ENCODE measurements around the gene FTSJ1. TPM values are rescaled to one million over a fixed set of nuclear protein-coding genes. Genes with fewer than 3 reads are reported as not detected.

The FTSJ1 gene
- polyA plus RNA-seq, 1 donor from 2014 or later, result 83.5 TPM

GRCh38 chrX:48480142-48480541 is 4.1 kb downstream of the FTSJ1 start:
- no peak overlapping the region for H3K27ac ChIP-seq (ENCODE audit: low read length)
- H3K9me2 ChIP-seq (ENCODE audit: insufficient read depth, low read length), result no peaks in the 10 kb centered on the region
- TF ChIP-seq TAF1 (IDR thresholded peaks at IDR 0.05; ENCODE audit: low read depth) (no peak), CTCF (IDR thresholded peaks at IDR 0.05; ENCODE audit: poor library complexity, severe bottlenecking) (no peak), EP300 (conservative IDR thresholded peaks at IDR 0.05; ENCODE audit: poor library complexity, severe bottlenecking) (no peak), REST (IDR thresholded peaks at IDR 0.05; ENCODE audit: borderline replicate concordance) (no peak), POLR2AphosphoS5 (IDR thresholded peaks at IDR 0.05) (no peak), SMC3 (conservative IDR thresholded peaks at IDR 0.05; ENCODE audit: poor library complexity) (no peak), RAD21 (conservative IDR thresholded peaks at IDR 0.05) (no peak), MXI1 (conservative IDR thresholded peaks at IDR 0.05; ENCODE audit: poor library complexity, severe bottlenecking) (no peak), EZH2 (IDR thresholded peaks at IDR 0.05; ENCODE audit: borderline replicate concordance, insufficient read depth, low read length, poor library complexity, severe bottlenecking) (no peak)
- no peak overlapping the region for H3K9ac ChIP-seq (ENCODE audit: low read length)
- H3K4me3 ChIP-seq (ENCODE audit: low read length), result no peak overlapping the region
- no peaks in the 10 kb centered on the region for H3K27me3 ChIP-seq (ENCODE audit: insufficient read depth, low read depth, low read length)
- no peaks in the 10 kb centered on the region for H3F3A ChIP-seq (ENCODE audit: insufficient read depth, low read length, poor library complexity, severe bottlenecking)
- H3K36me3 ChIP-seq (ENCODE audit: insufficient read depth, low read length), result no peaks in the 10 kb centered on the region
- no peaks in the 10 kb centered on the region for H4K20me1 ChIP-seq (ENCODE audit: insufficient read depth)
- H3K79me2 ChIP-seq (replicated peaks; ENCODE audit: insufficient read depth, low read length), result peaks cover 11% of the 10 kb centered on the region
- no peaks in the 10 kb centered on the region for H3K9me3 ChIP-seq (ENCODE audit: low read length)
- H2AFZ ChIP-seq (ENCODE audit: low read depth, low read length), result no peak overlapping the region
- no peak overlapping the region for H3K4me2 ChIP-seq (ENCODE audit: low read length)

- H3K79me2 ChIP-seq (replicated peaks; ENCODE audit: insufficient read depth, low read length), result peaks cover 11% of the 10 kb centered on the region
- H3K27ac ChIP-seq (ENCODE audit: low read length), result no peak overlapping the region
- TF ChIP-seq SMC3 (conservative IDR thresholded peaks at IDR 0.05; ENCODE audit: poor library complexity) (no peak), RAD21 (conservative IDR thresholded peaks at IDR 0.05) (no peak), MXI1 (conservative IDR thresholded peaks at IDR 0.05; ENCODE audit: poor library complexity, severe bottlenecking) (no peak), EP300 (conservative IDR thresholded peaks at IDR 0.05; ENCODE audit: poor library complexity, severe bottlenecking) (no peak), TAF1 (IDR thresholded peaks at IDR 0.05; ENCODE audit: low read depth) (no peak), EZH2 (IDR thresholded peaks at IDR 0.05; ENCODE audit: borderline replicate concordance, insufficient read depth, low read length, poor library complexity, severe bottlenecking) (no peak), REST (IDR thresholded peaks at IDR 0.05; ENCODE audit: borderline replicate concordance) (no peak), POLR2AphosphoS5 (IDR thresholded peaks at IDR 0.05) (no peak), CTCF (IDR thresholded peaks at IDR 0.05; ENCODE audit: poor library complexity, severe bottlenecking) (no peak)
- no peak overlapping the region for H3K4me3 ChIP-seq (ENCODE audit: low read length)
- H3K9ac ChIP-seq (ENCODE audit: low read length), result no peak overlapping the region
- no peaks in the 10 kb centered on the region for H3K27me3 ChIP-seq (ENCODE audit: insufficient read depth, low read depth, low read length)
- H2AFZ ChIP-seq (ENCODE audit: low read depth, low read length), result no peak overlapping the region
- no peaks in the 10 kb centered on the region for H3F3A ChIP-seq (ENCODE audit: insufficient read depth, low read length, poor library complexity, severe bottlenecking)
- H3K9me3 ChIP-seq (ENCODE audit: low read length), result no peaks in the 10 kb centered on the region
- no peaks in the 10 kb centered on the region for H3K9me2 ChIP-seq (ENCODE audit: insufficient read depth, low read length)
- no peaks in the 10 kb centered on the region for H3K36me3 ChIP-seq (ENCODE audit: insufficient read depth, low read length)
- no peaks in the 10 kb centered on the region for H4K20me1 ChIP-seq (ENCODE audit: insufficient read depth)
- no peak overlapping the region for H3K4me2 ChIP-seq (ENCODE audit: low read length)
Measured at GRCh38 chrX:48480583-48480982, 4.6 kb downstream of the FTSJ1 start.

All from neural cell (in vitro differentiated cells).